ENCODE results near the gene ALDH6A1. TPM values are rescaled to one million over a fixed set of nuclear protein-coding genes. Genes with fewer than 3 reads are reported as not detected.

The ALDH6A1 gene
- total RNA-seq, 2 experiments from 2014 or later, result 24.0 to 25.3 TPM

DNA sequence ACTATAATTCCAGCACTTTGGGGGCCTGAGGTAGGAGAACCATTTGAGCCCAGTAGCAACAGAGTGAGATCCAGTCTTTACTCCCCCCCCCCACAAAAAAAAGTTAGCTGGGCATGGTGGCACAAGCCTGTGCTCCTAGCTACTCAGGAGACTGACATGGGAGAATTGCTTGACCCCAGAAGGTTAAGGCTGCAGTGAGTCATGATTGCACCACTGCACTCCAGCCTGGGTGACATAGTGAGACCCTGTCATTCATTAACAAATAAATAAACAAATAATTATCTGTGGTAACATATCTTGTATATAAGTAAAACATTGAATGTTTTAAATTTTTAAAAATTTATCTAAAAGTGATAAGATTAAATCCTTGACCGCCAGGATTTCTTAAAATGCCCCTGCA lies 70.0 kb downstream of the ALDH6A1 start:
- H3K27ac Mint-ChIP-seq, result no peak overlapping the region
- H3K9me3 Mint-ChIP-seq, result no peaks in the 10 kb centered on the region
- DNase-seq, result no peak
- peaks cover 2% of the 10 kb centered on the region for H3K36me3 Mint-ChIP-seq (ENCODE audit: low read depth)
- H3K4me3 Mint-ChIP-seq, result no peak overlapping the region
- peaks cover 9% of the 10 kb centered on the region for H3K4me1 Mint-ChIP-seq (ENCODE audit: low read depth)
- H3K27me3 Mint-ChIP-seq (ENCODE audit: low read depth), result no peaks in the 10 kb centered on the region
- intact Hi-C loops (cut with micrococcal nuclease), result loop anchor here (10.0 kb wide), 1 partner anchor 299 kb away; the partner anchor contains the start of gene PNMA1
- CTCF ChIA-PET, result interaction anchor here (0.6 kb wide), 1 partner anchor 118 kb away, joined by 3 read pairs; no protein-coding TSS in a partner anchor

GRCh38 chr14:74008843-74009499 lies 75.3 kb downstream of the ALDH6A1 start:
- Mint-ChIP-seq H3K27me3 (ENCODE audit: low read depth) (no peaks in the 10 kb centered on the region), H3K9me3 (no peaks in the 10 kb centered on the region), H3K27ac (no peak overlapping the region), H3K36me3 (ENCODE audit: low read depth) (peaks cover 8% of the 10 kb centered on the region), H3K4me1 (ENCODE audit: low read depth) (no peaks in the 10 kb centered on the region), H3K4me3 (no peak overlapping the region)
- no peak for DNase-seq
- intact Hi-C loops (cut with micrococcal nuclease), result no loop called here
- CTCF ChIA-PET, result interaction anchor here (0.6 kb wide), 1 partner anchor 1455 kb away, joined by 3 read pairs; no protein-coding TSS in a partner anchor

Other genes starting within 250 kb of the ALDH6A1 start
- gene PTGR2, start 232.6 kb downstream of the ALDH6A1 start, total RNA-seq, result 10 to 100 TPM; 10.7 to 14.1 TPM
- 10 to 100 TPM; 51.0 to 56.8 TPM for gene ZNF410, start 197.6 kb downstream of the ALDH6A1 start, total RNA-seq
- gene FAM161B, start 134.4 kb downstream of the ALDH6A1 start, total RNA-seq, result 1 to 10 TPM; 1.5 to 1.6 TPM
- gene COQ6, start 134.2 kb downstream of the ALDH6A1 start, total RNA-seq, result 10 to 100 TPM; 17.6 to 17.7 TPM
- 1 to 10 TPM; 7.3 to 9.6 TPM for gene ENTPD5, start 65.2 kb downstream of the ALDH6A1 start, total RNA-seq
- gene BBOF1, start 65.1 kb downstream of the ALDH6A1 start, total RNA-seq, result 1 to 10 TPM; 1.3 to 1.7 TPM
- 10 to 100 TPM; 10.7 to 13.6 TPM for gene LIN52, start 503 bp upstream of the ALDH6A1 start, total RNA-seq
- gene VSX2, start 155.0 kb upstream of the ALDH6A1 start, total RNA-seq, result not detected
- 10 to 100 TPM; 41.4 to 43.9 TPM for gene ABCD4, start 218.5 kb upstream of the ALDH6A1 start, total RNA-seq